Nucleus accumbens (tissue), 56 donors: Measurements from ENCODE around the gene DENND2A.
"Not testable (repeated sequence)": the region's sequence is repeated elsewhere in the genome, so short reads cannot be mapped to it uniquely, and the experiment has no call there.

ENCODE experiments used
- DNase-seq, 56 donors: peaks; one replicate each; lab custom pipeline; 2025; lab: John Stamatoyannopoulos, UW

Gene DENND2A

DNA sequence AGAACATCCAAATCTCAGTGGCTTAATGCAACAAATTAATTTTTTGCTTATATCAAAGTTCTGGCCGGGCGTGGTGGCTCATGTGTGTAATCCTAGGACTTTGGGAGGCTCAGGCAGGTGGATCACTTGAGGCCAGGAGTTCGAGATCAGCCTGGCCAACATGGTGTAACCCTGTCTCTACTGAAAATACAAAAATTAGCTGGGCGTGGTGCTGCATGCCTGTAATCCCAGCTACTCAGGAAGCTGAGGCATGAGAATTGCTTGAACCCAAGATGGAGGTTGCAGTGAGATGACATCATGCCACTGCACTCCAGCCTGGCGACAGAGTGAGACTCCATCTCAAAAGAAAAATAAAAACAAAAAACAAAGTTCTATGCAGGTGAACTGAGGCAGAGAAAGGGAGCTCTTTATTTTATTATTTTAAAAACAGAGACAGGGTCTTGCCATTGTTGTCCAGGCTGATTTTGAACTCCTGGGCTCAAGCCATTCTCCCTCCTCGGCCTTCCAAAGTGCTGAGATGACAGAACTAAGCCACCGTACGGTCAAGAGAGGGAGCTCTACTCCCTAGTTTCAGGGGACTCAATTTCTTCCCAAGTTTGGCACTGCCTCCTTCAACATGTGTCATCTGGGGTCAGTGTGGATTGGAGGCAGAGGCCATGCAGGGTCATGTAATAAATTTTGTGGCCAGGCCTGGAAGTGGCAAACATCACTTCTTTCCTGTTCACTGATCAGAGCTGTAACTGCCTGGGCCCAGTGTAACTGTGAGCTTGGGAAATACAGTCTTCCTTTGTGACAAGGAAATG, 34.5 kb upstream of the DENND2A start:
- peak in 30 of 56 donors; percentile 11 to 57 (median 36) for DNase-seq

DNA sequence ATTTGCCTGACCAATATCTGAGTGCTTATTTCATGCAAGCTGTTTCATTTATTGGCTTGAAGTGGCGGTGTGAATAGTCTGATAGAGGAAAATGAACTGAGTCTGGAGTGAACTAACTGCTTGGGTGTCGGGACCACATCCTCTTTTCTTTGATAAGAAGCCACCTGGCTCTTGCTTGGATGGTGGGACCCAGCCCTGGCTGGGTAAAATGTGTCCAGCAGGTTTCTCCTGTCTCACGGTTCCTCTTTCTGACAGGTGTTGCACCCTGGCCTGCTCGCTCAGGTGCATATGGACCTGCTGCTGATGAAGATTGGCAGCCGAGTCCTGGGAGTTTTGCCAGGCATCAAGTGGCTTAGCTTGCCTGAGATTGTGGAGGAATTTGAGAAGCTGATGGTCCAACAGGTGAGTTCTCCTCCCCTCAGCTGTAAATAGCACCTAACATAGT, 33.8 kb upstream of the DENND2A start:
- DNase-seq: no peak

- peak in 2 of 56 donors; percentile 54 to 64 for DNase-seq
Observed at GRCh38 chr7:140673774-140674155, 33.2 kb upstream of the DENND2A start.

DNA sequence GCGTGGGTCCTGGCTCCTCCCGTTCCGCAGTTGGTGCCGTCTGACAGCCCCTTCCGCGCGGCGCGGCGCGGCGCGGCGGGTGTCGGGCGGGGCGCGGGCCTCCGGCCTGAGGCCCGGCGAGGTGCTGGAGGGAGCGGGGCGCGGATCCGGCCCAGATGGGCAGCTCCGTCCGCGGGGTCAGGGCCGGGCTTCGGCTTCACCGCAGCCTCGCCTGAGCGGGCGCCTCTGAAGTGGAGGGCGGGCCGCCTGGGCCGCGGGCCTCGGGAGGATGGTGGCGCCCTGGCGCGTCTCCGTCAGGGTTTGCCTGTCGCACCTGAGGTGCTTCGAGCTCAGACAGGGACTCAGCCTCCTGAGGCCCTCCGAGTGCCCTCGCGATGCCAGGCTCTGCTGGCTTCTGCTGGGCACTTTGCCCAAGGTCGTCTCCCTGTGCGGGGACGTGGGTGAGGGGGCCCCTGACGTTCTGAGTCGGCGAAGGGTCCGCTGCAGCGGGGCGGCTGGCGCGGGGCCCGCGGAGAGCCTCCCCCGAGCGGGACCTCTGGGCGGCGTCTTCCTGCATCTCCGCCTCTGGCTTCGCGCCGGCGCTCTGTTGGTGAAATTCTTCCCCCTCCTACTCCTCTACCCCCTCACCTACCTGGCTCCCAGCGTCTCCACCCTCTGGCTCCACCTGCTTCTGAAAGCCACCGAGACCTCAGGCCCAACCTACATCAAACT, 32.6 kb upstream of the DENND2A start:
- peak in 44 of 56 donors; percentile 7 to 76 (median 54) for DNase-seq

GRCh38 chr7:140672382-140673062, 31.9 kb upstream of the DENND2A start, which contains the start of gene ADCK2:
TSS of gene ADCK2 (plus strand) at chr7:140672945. CDS start at chr7:140673331, 386 bp downstream.
- DNase-seq: peak in 45 of 56 donors; percentile 8 to 80 (median 56)

DNA sequence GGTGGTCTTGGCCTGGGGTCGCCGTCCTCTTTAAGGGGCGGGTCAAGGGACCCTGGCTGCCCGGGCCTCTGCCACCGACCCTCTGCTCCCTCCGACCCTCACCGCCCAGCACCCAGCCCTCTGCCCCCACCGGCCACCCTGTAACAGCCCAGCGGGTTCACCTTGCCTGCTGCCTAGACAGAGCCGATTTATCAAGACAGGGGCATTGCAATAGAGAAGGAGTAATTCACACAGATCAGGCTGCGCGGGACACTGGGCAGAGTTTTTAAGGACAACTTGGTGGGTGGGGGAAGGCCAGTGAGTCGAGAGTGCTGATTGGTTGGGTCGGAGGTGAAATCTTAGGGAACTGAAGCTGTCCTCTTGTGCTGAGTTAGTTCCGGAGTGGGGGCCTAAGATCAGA, 31.4 kb upstream of the DENND2A start:
- peak in 1 of 56 donors; percentile 5 for DNase-seq

- no peak for DNase-seq
Observed at GRCh38 chr7:140670343-140670935, 29.8 kb upstream of the DENND2A start.

DNA sequence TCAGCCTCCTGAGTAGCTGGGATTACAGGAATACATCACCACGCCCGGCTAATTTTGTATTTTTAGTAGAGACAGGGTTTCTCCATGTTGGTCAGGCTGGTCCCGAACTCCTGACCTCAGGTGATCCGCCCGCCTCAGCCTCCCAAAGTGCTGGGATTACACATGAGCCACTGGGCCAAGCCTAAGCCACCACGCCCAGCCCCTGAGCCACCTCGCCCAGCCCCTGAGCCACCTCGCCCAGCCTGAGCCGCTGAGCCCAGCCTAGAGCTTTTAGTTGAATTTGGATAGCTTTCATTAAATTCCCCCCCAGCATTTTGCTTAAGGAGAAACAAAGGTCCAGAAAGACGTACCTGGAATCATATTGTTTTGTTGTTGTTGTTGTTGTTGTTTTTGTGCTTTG, 29.2 kb upstream of the DENND2A start:
- DNase-seq: not testable (repeated sequence)

DNA sequence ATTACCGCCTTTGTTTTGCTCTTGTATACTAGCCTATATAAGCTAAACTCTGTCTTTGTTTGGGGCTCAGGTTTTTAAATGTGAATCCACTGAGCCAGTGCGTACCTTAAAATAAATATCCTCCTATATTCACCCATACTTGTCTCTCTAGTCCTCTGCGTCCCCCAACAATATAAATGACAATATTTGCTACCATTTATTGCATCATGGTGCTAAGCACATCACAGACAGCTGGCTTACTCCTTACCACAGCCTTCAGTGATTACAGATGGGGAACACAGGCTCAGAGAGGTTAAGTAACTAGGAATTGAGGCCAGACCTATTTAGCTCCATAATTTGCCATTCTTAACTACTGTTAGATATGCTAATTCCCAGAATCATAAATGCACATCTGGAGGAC, 28.7 kb upstream of the DENND2A start:
- DNase-seq: no peak

DNA sequence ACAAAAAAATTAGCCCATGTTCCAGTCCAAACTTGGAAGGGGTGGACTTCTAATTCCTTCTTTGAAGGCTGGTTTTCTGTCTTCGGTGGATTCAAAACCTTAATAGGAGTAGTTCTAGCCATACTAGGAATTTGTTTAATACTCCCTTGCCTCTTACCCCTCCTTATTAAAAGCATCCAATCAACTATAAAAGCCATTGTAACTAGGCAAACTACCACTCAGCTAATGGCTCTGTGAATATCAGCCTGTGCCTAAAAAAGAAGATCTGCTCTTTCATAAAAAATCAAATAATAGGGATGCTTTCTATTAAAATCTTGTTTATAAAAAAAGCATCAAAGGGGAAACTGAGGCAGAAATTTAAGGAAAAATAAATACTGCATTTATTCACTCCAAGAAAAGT, 28.0 kb upstream of the DENND2A start:
- no peak for DNase-seq

DNA sequence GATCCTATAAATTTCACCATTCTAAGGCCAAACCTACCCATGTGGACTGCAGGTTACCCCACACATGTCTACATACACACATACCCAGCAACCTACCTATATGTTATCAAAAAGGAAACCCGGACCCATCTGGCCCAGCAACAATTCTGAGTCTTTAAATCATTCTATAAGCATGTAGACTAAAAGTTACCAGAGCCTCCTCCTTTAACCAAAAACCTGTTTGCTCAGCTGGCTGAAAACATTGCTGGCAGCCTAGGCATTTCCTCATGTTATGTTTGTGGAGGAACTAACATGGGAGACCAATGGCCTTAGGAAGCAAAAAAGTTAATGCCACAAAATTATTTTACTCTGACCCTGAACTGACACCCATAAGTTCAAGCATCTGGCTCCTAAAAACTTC, 26.9 kb upstream of the DENND2A start:
- DNase-seq: no peak

DNA sequence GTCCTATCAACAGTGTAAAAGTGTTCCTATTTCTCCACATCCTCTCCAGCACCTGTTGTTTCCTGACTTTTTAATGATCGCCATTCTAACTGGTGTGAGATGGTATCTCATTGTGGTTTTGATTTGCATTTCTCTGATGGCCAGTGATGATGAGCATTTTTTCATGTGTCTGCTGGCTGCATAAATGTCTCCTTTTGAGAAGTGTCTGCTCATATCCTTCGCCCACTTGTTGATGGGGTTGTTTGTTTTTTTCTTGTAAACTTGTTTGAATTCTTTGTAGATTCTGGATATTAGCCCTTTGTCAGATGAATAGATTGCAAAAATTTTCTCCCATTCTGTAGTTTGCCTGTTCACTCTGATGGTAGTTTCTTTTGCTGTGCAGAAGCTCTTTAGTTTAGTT, 22.3 kb upstream of the DENND2A start:
- not testable (repeated sequence) for DNase-seq

DNA sequence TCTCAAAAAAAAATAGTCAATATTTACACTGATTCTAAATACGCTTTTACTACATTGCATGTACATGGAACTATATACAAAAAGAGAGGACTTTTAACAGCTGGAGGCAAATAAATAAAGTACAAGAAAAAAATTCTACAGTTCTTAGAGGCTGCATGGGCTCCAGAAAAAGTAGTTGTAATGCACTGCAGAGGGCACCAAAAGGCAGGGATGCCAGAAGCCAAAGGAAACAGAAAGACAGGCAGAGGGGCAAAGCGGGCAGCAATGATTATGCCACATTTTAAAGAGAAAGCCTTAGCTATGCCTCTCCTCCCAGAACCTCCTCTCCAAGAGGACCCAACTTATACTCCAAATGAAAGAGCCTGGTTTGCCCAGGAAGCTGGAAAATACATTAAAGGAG, 20.5 kb upstream of the DENND2A start:
- peak in 1 of 56 donors; percentile 10 for DNase-seq

DNA sequence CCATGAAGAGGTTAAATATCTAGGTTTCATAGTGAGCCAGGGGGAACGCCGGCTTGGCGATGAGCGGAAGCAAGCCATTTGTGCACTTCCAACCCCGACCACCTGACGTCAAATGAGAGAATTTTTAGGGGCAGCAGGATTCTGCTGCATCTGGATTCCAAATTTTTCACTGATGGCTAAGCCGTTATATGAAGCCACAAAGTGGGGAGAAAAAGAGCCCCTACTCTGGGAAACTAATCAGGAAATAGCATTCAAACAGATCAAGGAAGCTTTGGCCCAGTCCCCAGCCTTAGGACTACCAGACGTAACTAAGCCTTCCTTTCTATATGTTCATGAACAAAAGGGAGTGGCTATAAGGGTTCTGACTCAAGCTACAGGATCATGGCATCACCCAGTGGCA, 19.2 kb upstream of the DENND2A start:
- DNase-seq: no peak

GRCh38 chr7:140657891-140658290, 17.3 kb upstream of the DENND2A start:
- DNase-seq: no peak

- DNase-seq: peak in 6 of 56 donors; percentile 5 to 29 (median 10)
Observed at GRCh38 chr7:140656548-140657515, 16.2 kb upstream of the DENND2A start.

DNA sequence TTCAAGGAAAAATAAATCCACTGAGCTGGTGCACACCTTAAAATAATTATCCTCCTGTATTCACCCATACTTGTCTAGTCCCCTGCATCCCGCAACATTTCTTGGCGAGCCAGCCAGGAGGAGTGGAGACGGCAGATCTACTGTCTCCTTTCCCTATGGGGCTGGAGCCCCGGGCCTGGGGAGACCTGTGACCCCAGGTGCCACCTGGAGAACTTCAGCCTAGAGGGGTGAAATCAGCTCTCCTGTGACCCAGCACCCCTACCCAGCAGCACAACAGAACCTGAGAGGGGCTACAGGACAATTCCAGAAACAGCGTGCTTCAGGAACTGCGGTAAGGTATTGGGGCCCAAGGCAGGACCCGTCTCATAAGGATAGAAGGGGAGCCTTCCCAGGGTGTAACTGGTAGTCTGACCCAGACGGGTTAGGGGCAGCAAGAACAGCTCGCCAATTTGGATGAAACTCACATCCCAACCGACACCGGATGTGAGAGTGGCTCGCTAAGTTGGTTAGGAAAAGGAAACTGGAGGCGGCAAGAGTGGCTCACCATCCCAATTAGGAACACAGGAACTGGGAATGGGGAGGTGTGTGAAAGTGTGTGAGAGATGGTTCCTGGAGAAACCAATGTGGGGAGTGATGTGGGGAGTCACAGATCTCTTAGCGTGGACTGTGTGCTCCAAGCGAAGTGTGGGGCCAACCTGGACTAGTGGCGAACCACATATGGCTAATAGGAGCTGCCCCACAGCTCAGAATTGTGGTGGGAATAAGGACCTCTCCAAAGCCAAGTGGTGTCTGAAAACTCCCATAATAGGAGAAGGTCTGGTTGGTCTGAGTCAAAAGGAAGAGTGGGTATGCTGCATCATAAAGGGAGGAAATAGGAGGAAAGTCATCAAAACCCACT, 15.1 kb upstream of the DENND2A start:
- no peak for DNase-seq

- DNase-seq: no peak
Observed at GRCh38 chr7:140654661-140655060, 14.0 kb upstream of the DENND2A start.

GRCh38 chr7:140654109-140654387, 13.4 kb upstream of the DENND2A start:
- DNase-seq: no peak
